Astrocyte (in vitro differentiated cells and primary cell): ENCODE data around the gene SLC22A4.

Experiments used
- EZH2 ChIP-seq: IDR thresholded peaks from 2 replicates; pipeline ENCODE4 v1.6.1; 2012; ENCODE audit warnings: mild to moderate bottlenecking, low read length, inconsistent platforms; ENCODE audit not compliant: insufficient read depth
- TF ChIP-seq, protein P1 (sequence below): IDR thresholded peaks from 2 replicates; pipeline ENCODE4 v1.5.1; 2011; ENCODE audit warnings: low read depth, mild to moderate bottlenecking, inconsistent platforms, low read length, moderate library complexity; ENCODE audit not compliant: insufficient read depth

DNA sequence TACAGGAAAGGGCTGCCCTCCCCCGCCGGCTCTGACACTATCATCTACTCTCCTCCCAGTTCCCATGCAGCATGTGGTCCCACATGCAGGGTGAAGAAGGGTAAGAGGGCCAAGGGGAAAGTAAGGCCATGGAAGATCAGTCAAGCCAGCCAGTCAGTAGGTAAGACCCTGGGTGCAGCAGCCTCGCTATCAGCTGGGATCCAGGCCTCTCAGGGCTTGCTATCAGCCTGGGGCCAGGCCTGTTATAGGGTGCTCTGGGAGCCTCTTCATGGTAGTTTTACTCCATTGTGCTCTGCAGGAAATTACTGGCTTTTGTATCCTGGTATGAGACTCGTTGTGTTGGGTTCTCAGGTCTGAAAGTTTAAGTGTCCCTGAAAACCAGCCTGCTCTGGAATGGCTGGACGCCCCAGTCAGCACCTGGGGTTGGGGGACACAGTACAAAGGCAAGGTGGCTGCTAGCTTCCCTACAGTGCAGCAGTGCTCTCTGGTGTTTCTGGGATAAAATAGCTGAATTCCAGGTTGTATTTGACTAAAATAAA, 21.4 kb downstream of the SLC22A4 start:
- no peak for TF ChIP-seq EZH2
- TF ChIP-seq, protein P1, sequence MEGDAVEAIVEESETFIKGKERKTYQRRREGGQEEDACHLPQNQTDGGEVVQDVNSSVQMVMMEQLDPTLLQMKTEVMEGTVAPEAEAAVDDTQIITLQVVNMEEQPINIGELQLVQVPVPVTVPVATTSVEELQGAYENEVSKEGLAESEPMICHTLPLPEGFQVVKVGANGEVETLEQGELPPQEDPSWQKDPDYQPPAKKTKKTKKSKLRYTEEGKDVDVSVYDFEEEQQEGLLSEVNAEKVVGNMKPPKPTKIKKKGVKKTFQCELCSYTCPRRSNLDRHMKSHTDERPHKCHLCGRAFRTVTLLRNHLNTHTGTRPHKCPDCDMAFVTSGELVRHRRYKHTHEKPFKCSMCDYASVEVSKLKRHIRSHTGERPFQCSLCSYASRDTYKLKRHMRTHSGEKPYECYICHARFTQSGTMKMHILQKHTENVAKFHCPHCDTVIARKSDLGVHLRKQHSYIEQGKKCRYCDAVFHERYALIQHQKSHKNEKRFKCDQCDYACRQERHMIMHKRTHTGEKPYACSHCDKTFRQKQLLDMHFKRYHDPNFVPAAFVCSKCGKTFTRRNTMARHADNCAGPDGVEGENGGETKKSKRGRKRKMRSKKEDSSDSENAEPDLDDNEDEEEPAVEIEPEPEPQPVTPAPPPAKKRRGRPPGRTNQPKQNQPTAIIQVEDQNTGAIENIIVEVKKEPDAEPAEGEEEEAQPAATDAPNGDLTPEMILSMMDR, result no peak
